ENCODE results near the gene BMPER.

- TF ChIP-seq, protein P1, sequence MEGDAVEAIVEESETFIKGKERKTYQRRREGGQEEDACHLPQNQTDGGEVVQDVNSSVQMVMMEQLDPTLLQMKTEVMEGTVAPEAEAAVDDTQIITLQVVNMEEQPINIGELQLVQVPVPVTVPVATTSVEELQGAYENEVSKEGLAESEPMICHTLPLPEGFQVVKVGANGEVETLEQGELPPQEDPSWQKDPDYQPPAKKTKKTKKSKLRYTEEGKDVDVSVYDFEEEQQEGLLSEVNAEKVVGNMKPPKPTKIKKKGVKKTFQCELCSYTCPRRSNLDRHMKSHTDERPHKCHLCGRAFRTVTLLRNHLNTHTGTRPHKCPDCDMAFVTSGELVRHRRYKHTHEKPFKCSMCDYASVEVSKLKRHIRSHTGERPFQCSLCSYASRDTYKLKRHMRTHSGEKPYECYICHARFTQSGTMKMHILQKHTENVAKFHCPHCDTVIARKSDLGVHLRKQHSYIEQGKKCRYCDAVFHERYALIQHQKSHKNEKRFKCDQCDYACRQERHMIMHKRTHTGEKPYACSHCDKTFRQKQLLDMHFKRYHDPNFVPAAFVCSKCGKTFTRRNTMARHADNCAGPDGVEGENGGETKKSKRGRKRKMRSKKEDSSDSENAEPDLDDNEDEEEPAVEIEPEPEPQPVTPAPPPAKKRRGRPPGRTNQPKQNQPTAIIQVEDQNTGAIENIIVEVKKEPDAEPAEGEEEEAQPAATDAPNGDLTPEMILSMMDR (IDR thresholded peaks at IDR 0.05): no peak
- TF ChIP-seq POLR2A (IDR thresholded peaks at IDR 0.05) (no peak), POLR2AphosphoS5 (IDR thresholded peaks at IDR 0.05) (no peak), EP300 (IDR thresholded peaks at IDR 0.05) (no peak)
These were observed 143.1 kb downstream of the BMPER start for GRCh38 chr7:34048445-34048844.
